HG02623 (cell line): ENCODE results near the gene DUSP6.

Experiments
- ATAC-seq: cut with Tn5 transposase; IDR thresholded peaks from one replicate; pipeline ENCODE4 v1.9.1; 2021; ENCODE audit warnings: moderate library complexity; ENCODE audit not compliant: unreplicated experiment

The DUSP6 gene

DNA sequence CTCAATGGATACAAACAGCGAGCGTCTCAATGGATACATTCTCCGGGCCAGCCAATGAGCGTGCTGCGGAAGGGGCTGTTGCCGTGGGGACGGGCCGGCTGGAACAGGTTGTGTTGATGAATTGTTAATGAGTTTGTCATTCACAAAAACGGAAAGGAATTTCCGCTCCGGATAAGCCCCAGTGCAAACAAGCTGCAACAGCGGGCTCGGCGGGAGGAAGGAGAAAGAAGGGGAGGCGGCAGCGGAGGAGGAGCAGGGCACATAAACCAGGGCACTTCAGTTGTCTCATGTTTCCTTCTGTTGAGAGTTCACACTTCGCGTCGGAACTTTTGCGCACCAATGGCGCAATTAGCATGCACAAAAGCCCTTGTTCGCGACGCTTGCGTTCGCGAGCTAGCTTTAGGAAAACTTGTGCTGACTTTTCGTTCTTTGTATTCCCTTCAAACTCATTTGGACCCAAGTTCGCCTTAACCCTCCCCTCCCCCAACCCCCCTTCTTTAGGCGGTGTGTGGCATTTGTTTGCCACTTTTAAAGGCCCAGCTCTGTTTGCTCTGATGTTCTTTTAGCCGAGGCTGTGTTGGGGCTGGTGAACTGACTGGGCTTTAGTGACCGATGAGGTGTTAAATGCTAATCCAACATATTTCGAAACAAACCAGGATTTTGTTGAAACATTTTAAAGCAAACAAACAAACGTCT lies at the start of gene DUSP6:
Gene DUSP6, minus strand, starts transcription at position 10 of the 696 bp plus-strand sequence. CDS start 462 bp downstream, outside the sequence.
- ATAC-seq: peak; percentile 32

GRCh38 chr12:89401433-89402058 lies 49.2 kb upstream of the DUSP6 start:
- ATAC-seq: no peak

DNA sequence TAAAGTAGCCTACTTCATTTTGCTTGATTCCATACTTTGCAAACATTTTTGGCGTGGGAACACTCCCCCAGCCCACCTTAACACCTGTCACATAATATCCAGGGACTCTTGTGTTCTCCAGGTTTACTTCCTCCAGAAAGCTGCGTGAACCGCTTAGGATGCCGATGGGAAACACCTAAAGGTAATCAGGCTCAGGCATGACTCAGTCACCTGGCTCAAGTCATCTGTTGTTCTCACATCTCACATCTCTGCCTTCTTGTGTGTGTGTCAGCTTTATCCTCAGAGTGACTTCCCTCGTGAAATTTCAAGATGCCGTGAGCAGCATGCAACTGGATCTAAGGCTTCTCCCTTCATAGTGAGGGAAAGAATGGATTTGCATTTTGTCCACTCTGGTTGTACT lies 48.1 kb upstream of the DUSP6 start:
- ATAC-seq: no peak

DNA sequence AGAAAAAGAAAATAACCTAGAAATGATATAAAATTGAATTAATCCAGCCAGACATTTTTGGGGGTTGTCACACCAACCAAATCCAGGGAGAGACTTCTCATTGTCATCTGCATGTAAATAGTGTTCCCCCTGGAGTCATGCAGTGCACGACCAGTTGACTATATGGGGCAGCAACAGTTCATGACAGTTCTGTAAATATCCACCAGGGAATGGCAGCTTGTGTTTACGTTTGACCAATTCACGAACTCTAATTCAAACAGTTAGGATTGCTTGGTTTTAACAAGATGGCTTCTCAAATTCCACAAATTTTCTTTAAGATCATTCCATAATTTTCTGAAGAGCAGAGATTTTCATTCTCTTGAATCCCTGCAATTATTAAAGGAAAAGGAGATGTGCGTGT lies 43.4 kb upstream of the DUSP6 start:
- no peak for ATAC-seq

DNA sequence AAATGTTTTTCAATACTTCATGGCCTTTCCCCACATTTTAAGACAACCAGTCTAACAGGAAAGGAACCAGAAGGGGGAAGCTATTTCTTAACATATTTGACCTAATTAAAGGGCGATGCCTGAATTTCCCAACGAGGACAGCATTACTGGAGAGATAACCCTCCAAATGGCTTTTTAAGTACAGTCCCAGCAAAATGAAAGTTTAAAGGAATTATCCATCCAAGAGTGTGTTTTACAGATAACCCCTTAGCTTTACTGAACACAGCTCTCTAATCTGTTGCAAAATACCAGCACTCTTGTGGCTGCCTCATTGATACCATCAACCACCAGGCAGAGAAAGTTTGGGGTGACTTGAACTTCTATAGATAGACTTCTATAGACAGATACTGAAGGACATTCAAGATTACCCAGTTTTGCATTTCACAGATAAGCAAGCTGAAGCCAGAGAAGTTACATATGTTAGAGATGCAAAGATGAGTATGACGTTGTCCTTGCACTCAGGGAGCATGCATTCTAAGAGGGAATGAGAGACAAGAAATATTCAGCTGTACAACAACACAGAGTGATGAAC lies 41.3 kb upstream of the DUSP6 start:
- no peak for ATAC-seq

GRCh38 chr12:89392391-89392790 lies 40.1 kb upstream of the DUSP6 start:
- ATAC-seq: no peak

GRCh38 chr12:89391726-89392336 lies 39.5 kb upstream of the DUSP6 start:
- ATAC-seq: no peak

DNA sequence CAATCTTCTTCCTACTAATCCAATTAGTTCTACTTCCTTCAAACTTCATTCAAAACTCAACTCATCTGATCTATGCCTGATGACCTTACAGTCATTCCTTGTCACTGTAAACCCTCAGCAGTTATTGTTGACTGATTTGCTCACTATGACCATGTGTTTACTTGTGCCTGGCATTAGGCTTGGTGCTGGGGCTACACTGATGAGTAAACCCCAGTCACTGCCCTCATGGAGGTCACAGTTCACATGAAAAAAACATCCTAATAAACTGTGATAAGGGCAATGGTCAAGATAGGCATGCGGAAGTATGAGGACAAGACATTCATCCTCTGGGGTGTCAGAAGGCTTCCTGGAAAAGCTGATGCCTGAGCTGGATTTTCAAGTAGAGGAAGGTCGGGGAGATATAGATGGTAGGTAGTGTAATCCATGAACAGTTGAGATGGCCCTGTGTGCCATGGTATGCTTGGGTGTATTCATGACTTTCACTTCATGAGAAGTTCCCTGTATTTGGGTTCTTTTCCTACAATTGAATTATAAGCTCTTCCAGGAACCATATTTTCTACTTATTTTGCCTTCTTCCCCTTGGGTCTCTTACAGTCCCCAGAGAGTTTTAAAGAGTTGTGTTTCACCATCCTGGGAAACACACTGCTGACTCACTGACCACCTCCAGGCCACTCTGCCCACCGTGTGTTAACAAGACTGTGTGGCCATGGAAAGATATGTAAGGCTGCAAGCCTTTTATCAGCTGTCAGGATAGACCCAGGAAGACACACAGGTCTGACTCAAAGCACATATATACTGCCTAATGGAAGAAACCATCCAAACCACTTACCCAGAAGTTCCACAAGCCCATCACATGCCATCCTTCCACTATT lies 38.7 kb upstream of the DUSP6 start:
- ATAC-seq: no peak

DNA sequence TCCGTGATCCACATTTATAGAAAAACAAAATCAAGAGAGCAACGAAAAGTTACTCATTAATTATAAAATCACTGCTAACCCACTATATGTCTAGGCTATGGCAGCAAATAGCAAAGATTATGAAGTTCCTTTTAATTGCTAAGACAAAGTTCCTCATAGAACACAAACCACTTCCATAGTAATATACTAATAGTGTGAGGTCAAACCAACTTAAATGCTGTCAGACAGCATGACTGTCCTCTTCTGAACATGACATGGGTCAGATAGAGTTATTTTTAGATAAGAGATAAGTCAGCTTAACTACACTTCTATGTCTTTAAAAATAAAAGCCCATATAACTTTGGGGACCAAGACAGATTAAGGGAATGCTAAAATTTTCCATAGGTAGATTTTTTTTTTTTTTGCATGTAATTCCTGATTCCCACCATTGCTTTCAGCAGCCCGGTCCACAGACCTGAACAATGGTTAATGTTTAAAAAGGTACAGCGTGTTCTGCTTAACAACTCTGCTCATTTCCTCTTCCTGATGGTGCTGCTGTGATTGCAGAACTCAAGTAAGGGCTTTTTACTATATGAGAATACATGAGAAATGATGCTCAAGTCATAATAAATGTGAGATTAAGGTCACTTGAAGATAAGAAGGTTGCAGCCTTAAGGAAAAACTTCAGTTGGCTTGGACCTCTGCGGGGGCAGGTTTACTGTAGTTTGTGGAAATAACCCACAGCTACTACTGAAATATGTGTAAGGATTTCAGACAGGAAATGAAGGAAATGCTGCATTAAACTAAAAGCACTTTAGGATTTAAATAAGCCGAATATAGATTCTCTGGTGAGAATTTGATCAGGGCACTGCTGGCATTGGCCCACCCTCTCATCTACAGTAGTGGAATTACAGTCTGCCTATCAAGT lies 37.7 kb upstream of the DUSP6 start:
- ATAC-seq: no peak

DNA sequence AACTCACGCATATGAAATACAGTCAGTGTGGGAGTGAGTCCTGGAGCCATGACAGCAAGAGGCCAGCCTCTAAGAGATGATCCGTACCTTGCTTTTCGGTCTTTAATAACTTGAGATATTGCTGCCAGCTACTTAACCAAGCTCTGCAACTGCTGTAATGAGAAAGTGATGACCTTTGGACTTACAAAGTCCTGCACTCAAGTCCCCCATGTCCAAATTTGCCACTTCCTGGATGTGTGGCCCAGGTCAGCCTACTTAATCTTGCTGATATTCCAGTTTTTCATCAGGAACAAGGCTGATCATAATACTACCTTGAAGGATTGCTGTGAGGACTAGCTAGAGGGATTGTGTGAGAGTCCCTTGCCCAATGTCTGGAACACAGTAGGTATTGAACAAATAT lies 33.8 kb upstream of the DUSP6 start:
- no peak for ATAC-seq

GRCh38 chr12:89384807-89385206 lies 32.5 kb upstream of the DUSP6 start:
- ATAC-seq: no peak

DNA sequence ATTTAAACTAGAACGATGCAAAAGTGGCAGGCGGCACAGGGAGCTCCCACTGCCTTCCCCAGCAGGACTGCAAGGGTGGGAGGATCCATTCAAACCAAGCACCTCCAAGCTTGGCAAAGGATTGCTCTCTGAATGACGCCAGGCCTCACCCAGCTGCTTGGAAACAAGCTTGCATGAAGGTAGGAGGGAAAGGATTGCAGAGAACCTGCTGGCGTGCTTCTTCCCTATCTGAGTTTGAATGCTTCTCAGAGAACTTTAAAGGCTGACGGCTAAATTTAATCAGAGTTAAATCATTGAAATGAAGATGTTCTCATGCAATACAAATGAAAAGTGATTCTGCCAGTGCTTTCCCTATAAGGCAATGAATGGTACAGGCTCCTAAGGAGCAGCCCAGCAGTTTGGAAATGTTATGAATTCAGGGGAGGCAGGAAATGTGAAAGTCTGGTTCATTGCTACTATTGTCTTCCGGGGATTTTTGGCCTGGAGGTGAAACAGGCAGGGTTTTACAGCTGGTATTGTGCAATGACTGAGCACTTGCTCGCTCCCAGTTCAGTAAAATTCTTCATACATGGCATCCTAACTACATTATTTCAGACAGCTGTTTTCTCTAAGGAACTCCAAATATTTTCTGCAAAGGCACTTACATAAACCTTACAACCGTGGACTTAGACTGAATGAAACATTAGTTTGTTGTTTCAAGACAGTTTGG lies 31.9 kb upstream of the DUSP6 start:
- ATAC-seq: no peak

- no peak for ATAC-seq
Observed at GRCh38 chr12:89383235-89384049, 31.1 kb upstream of the DUSP6 start.

GRCh38 chr12:89382328-89382727 lies 30.0 kb upstream of the DUSP6 start:
- no peak for ATAC-seq

DNA sequence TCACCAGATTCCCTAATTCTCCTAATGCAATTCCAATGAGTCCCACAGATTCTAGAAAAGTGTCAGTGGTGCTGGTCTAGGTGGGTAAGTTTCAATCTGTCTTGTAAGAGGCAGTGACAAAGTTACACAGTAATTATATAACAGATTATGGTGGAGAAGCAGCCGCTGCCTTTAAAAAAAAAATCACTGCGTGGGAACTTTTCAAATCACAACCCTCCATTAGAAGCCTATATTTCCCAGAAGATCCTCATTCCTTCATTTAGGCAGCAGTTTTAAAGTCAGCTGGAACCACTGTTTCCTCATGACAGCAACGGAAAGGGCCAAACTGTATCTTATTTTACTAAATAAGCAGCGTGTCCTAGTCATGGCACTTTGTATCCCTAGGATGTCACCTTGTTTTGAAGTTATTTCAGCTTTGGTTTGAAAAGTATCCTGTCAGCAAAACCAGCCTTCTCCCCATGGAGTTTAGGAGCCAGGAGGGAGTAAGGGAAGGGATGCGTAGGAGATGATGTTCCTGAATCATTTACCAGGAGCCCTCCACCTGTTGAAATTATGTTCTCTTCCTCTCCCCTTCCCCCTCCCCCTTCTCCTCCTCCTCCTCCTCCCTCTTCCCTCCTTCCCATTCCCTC lies 27.7 kb upstream of the DUSP6 start:
- no peak for ATAC-seq

- ATAC-seq: no peak
Observed at GRCh38 chr12:89379148-89379838, 27.0 kb upstream of the DUSP6 start.

GRCh38 chr12:89376844-89377243 lies 24.5 kb upstream of the DUSP6 start:
- ATAC-seq: no peak

GRCh38 chr12:89376202-89376529 lies 23.9 kb upstream of the DUSP6 start:
- ATAC-seq: no peak
